T-helper 1 cell treated with Interleukin-12 subunit alpha and Interleukin-12 subunit beta and Interleukin-4 antibody, amounts not matched to agents 30 ng/mL and 1 ng/mL, for 36 hours (primary cell): ENCODE data around the gene FHIT. TPM values are rescaled to one million over a fixed set of nuclear protein-coding genes. Genes with fewer than 3 reads are reported as not detected.
"Not testable (repeated sequence)": the region's sequence is repeated elsewhere in the genome, so short reads cannot be mapped to it uniquely, and the experiment has no call there.

ENCODE experiments used
- intact Hi-C: fragments of 100-400 bp; cut with micrococcal nuclease; formaldehyde crosslinking; loops from one replicate; pipeline ENCODE4 v1.15.1; 2024
- total RNA-seq: library from RNA; stranded (reverse); gene quantifications from 2 replicates; pipeline ENCODE4 v1.2.3, GENCODE V29; 2022

The FHIT gene
- total RNA-seq, 1 donor from 2014 or later, result 40.4 TPM

DNA sequence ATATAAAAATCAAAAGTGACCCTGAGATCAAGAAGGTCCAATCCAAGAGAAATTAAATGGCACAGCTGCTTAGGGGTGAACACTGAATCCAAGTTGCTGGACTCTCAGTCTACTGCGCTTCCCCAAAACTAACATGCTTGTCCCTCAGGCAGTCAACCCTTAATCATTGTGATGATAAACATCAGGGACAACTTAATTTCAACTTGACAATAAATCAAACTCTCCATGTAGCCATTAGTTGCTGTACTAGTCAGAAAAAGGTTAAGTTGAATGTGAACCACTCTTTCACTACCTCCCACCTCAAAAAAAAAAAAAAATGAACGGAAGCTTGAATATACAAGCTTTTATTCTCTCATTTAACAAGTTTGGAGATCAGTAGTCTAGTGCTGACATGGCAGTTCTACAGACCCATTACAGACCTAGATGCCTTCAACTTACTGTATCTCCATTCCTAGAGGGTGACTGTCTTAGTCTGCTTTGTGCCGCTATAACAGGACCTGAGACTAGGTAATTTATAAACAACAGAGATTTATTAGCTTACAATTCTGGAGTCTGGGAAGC is 185.7 kb downstream of the FHIT start:
- intact Hi-C loops, result no loop called here

DNA sequence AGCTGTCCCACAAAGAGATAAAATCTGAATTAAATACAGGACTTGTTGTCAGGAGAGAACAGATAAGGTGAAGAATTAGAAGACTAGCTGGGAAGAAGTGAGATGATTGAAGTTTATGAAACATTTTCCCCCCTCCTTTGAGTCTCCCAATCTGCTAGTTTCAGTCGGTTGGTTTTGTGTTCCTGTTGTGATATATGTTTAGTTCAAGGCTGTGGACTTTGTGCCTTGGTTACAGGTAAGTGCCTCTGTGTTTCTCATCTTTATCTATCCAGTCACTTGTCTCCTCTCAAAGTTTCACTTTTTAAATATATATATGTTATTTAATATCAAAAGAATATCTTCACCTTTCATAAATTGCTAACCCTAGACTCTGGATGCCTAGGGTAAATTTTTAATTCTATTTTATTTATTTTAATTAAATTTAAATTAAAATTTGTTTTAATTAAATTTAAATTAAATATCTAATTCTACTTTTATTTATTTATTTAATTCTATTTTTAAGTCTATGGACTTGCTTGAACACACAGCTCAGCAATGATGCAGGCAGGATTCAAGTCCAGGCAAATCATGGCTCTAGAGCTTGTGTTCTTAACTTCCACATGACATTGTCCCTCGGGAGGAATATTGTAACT is 190.0 kb downstream of the FHIT start:
- intact Hi-C loops, result no loop called here

DNA sequence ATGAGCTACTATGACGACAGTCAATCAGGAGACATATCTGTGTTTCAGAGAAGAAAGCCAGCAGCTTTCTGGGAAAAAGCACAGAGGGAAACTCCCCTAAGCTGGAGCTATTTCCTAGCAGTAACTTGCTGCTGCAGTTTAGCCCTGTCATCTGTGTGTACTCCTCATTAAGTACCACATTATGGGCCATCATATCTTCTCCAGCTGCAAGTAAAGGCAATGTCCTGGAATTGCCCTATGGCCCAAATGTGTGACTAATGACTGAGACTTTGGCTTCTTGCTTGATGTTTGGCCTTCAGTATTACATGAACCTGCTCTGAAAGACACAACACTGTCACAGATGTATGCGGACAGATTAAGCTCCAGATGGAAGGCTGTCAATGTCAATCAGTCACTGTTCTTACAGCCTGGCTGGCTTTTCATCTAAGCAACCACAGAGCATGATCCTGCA is 190.8 kb downstream of the FHIT start:
- intact Hi-C loops, result no loop called here

DNA sequence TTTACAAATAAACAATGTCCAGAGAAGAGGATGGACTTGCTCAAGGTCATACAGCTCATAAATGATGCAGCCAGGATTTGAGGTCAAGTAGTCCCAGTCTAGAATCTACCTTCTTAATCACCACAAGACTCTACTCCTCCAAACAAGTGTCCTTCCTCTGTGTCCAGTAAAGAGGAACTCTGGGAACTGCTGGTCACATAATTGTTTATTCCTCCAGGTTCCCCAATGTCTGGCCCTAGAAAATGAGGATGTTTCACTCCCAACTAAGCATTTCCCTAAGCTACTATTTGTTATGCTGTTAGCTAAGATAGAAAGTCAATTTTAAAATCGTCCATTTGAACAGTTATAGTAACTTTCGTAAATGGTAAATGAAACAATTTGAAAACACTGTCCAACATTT is 192.4 kb downstream of the FHIT start:
- intact Hi-C loops, result no loop called here

DNA sequence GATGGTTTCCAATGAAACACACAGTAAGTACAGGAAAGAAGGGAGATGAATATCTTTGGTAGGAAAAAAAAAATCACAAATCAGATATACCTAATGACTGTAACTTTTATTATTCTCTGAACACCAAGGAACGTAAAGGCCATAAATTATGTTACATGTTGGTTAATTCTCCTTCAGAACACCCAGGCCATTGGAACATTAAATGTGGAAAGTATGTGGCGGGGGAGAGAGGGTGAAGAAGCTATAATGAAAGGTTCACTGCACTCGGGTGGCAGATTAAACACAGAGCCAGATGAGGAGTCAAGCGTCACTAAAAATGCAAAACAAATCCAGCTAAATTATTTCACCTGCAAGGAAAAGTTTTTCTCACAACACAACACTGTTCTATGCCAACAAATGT is 193.8 kb downstream of the FHIT start:
- intact Hi-C loops, result no loop called here

DNA sequence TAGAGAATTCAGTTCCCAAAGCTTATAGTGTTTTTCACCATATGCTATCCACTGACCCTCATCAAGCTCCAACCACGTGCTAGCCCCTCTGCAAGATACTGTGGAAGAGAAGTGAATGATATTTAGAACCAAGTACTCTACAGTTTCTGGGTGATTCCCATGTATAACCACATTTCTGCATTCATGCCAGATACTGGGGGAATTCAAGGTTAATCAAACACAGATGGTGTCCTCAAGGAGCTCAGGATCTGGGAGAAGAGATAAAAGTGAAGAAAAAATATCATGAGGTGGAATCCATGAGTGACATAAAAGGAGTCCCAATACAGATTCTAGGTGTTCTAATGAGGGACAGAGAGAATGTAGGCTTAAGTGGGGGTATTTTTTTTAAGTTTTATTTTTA is 195.8 kb downstream of the FHIT start:
- intact Hi-C loops, result no loop called here

DNA sequence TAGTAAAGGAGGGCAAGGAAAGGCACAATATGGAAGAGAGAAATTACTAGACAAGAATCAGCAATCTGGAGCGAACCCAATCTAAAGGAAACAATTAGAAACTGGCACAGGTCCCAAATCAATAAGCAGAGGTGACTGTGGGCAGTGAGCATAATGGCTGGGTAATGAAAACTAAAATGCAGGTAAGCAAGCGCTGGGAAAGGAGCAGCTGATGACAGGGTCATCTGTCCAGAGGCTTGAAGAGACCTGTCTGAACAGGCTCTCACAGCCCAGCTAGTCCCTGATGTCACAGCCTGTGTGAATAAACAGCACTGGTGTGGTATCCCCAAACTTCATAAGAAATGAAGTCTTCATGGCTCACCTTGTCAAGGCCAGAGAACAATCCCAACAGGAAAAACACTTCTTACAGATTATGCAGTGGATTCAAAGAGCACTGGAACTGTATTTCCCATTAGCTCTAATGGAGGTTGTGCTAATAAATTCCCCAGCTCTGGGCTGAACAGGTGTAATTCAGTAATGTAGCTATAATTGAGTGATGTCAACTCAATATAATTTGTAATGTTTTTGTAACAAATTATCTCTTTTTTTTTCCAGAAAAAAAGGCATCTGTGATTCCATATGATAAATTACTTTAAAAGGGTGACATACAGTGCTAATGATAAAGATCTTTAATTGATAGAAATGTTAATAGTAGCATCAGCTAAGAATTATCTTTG is 197.3 kb downstream of the FHIT start:
- intact Hi-C loops, result no loop called here

DNA sequence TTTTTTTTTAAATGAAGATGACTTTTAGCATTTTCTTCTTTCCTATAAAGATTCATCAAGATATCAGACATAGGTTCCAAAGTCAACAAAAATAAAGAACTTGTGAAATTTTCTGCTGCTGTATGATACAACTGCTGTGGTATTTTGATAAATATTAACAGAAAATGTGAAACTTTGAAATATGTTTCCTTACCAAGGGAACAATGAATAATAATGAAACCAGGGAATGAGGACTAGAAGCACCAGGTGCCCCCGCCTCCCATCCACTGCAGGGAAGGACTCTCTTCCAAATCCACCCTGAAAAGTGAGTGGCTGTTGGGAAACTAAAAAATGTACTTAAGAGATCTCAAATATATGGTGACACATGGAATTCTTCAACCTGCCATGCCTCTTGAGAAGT is 198.4 kb downstream of the FHIT start:
- intact Hi-C loops, result no loop called here

DNA sequence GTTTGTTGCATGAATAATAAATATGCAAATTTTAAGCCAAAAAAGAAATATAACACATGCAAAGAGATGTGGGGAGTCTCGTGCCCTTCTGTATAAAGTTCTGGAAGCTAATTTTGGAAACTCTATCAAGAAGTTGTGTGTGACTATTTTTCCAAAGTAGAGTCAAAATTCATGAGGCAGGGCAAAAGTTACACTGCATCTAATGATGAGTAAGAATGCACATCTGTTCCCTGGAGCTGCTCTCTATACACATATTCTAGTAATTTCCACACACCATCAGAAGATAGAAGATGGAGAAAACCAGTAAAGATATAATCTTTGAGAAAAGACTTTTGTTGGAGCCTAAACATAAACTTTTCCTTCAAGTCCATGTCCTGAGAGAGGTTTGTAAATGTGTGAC is 199.6 kb downstream of the FHIT start:
- intact Hi-C loops, result no loop called here

DNA sequence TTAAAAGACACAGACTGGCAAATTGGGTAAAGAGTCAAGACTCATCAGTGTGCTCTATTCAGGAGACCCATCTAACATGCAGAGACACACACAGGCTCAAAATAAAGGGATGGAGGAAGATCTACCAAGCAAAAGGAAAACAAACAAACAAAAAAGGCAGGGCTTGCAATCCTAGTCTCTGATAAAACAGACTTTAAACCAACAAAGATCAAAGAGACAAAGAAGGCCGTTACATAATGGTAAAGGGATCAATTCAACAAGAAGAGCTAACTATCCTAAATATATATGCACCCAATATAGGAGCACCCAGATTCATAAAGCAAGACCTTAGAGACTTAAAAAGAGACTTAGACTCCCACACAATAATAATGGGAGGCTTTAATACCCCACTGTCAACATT is 206.1 kb downstream of the FHIT start:
- intact Hi-C loops, result not testable (repeated sequence)

DNA sequence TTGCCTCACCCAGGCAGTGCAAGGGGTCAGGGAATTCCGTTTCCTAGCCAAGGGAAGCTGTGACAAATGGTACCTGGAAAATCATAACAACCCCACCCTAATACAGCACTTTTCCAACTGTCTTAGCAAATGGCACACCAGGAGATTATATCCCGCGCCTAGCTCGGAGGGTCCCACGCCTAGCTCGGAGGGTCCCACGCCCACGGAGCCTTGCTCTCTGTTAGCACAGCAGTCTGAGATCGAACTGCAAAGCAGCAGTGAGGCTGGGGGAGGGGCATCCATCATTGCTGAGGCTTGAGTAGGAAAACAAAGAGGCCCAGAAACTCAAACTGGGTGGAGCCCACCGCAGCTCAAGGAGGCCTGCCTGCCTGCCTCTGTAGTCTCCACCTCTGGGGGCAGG is 208.1 kb downstream of the FHIT start:
- intact Hi-C loops, result no loop called here

DNA sequence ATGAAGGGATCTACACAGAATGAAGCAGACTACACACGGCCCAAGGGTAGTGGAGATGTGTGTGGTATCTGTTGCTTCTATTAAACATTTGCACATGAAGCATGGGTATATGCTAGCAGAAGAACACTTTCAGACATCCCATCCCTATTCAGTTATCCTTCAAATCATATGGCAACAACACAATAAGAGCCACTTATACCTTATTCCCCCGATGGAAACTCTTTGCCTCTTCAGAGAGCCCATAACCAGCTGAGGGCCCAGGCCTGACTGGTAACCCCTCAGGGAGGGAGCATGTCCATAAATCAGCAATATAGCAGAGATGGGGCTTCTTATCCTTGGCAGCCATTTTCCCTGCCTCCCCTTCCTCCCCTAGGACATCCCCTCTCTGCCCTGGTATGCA is 210.6 kb downstream of the FHIT start:
- intact Hi-C loops, result no loop called here

DNA sequence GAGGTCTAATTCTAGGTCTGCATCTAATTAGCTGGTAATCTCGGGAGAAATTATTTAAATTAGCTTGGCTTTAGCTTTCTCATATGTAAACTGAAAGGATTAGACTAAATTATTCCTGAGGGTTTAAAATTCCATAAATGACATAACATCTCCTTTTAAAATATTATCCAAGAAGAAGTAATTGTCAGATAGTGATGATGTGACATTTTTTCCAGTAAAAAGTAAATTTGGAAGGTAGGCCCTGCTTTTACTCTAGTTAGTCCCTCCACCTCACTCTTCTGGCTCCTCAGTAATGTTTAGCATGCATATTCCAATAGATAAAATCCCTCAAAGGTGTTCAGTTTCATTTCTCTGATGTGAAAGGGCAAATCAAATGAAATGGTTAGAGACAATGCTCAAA is 215.7 kb downstream of the FHIT start:
- intact Hi-C loops, result no loop called here

DNA sequence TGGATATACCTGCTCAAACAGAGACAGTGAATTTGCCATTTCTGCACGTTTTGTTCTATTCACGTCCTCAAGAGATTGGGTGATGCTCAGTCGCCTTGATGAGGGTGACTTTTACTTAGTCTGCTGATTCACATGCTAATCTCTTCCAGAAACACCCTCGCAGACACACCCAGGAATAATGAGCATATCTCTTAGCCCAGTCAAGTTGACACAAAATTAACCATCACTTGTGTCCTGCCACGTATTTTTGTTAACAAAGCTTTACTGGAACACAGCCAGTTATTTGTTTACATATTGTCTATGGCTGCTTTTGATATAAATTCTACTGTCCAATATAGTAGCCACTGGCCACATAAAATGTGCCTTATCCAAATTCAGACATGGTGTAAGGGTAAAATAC is 218.3 kb downstream of the FHIT start:
- intact Hi-C loops, result no loop called here

DNA sequence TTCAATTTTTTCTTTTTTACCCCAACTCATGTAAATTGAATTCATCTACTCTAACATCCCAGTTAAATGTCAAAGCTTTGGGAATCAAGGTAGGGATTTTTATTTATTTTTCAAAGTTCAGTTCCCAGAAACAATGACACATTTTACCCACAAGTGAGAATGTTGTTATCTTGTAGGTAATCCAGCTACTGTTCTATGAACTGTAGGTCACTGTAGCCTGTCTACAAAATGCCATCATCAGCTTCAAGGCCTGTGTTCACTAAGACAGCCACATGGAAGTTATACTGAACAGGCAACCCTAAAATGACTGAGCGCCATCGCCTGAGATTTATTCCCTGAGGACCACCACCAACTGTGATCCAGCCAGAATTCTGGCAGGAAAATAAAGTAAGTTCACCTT is 219.7 kb downstream of the FHIT start:
- intact Hi-C loops, result no loop called here

DNA sequence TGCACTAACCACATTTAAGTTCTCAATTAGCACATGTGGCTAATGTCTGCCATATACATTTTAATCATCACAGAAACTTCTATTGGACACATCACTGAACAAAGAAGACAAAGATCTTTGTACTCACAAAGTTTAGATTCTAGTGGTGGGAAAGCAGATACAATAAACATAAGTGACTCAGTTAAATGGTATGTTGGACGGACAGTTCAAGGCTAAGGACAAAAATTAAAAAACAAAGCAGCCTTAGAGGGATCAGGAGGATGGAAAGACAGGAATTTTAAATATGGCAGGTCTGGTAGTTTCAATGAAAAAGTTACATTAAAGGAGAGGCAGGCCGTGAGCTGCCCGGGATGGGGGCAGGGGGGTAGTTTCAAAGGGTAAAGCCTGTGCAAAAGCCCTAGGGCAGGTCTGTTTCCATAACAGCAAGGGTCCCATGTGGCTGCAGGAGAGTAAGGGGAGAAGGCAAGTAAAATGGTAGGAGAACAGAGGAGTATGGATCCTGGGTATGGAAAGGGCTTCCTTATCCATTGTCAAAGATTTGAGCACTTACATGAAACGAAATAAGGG is 220.7 kb downstream of the FHIT start:
- intact Hi-C loops, result no loop called here

DNA sequence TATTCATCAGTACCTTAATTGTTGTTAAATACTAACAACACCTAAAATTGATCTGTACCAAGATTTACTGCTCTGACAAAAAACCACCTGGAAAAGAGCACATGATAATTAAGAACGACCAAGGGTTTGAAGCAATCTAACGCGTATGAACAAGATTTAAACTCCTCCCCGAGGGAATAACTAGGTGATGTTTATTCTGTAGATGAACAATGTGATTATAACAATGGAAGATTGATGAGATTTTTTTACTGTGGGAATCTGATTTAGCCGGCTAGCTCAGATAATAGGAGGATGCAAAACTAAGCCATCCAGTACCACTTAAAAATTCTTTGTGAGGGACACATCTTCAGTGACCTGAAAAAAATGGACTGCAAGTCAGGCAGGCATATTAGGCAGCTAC is 222.1 kb downstream of the FHIT start:
- intact Hi-C loops, result no loop called here

DNA sequence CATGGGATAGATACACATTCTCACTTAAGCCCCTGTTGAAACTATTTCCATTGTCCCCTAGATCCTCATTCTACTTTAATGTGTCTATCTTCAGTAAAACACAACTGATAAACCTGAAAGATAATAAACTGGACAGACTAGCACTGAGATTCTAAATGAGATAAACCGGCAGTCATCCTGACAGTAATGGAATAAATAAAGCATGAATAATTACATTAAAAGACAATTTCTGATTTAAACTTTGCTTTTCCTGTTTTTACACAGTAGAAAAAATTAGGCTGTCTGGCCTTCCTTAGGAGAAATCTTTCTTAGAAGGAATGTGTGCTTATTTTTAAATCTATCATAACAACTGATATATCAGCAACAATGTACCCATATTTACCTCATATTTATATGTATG is 232.4 kb downstream of the FHIT start:
- intact Hi-C loops, result no loop called here

DNA sequence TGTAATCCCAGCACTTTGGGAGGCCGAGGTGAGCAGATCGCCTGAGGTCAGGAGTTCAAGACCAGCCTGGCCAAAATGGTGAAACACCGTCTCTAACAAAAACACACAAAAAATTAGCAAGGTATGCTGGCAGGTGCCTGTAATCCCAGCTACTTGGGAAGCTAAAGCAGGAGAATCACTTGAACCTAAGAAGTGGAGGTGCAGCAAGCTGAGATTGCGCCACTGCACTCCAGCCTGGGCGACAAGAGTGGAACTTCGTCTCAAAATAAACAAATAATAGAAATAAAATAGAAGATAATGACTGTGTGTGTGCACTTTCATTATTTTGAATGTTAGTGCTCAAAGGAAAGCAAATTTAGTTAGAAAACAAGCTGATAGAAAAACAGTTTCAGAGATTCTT is 234.2 kb downstream of the FHIT start:
- intact Hi-C loops, result not testable (repeated sequence)

DNA sequence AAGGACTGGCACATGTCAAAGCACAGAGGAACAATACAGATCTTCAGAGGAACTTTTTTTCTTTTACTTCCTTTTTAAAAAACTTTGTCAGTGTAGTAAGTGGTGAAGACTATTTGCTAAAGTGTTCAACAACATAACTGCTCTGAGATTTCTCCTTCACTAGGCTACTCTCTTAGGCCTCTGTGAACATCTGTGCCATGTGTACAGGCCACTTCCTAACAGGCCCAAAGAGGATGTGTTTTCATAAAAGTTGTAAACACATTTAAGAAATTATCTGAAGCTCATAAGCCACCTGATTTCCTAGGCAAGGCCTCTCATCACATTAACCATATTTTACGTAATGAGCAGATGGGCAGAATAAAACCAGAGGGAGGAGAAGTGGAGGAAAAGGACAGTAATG is 235.4 kb downstream of the FHIT start:
- intact Hi-C loops, result no loop called here

DNA sequence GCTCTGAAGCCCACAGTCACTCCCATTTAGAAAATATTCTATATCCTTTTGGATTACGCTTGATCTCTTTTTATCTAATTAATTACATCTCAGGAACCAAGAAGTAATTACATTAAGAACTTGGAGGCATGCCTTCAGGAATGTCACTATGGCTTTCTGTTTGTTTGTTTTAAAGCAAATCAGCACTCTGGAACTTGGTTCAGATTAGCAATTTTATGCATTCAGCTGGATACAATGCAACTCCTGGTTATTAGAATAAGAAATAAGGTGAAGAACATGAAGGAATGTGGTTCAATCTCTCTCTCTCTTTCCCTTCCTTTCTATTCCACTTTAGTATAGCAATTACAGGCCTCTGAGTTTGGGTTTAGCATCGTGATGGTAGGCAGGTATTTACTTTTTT is 235.8 kb downstream of the FHIT start:
- intact Hi-C loops, result no loop called here

DNA sequence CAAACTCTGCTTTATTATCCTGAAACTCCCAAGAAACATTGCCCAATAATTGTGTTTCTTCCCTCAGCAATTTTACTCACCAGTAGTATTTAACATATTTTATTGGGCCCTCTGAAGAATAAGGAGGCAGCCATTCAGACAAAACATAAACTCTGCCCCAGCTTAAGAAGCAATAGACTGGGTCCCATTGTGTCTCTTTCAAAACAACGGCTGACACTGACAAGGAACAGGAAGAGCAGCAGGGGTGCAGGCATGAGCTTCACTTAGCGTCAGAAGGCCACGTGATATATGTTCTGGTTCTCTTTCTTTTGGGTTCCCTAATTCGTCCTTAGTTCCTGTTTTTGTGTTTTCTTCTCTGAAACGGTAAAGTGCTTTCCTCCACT is 242.3 kb downstream of the FHIT start:
- intact Hi-C loops, result no loop called here
